HG03469 (cell line): ENCODE data around the gene RNF182.
"Not testable (repeated sequence)": the region's sequence is repeated elsewhere in the genome, so short reads cannot be mapped to it uniquely, and the experiment has no call there.

Experiments used
- ATAC-seq: cut with Tn5 transposase; IDR thresholded peaks from one replicate; pipeline ENCODE4 v1.9.1; 2021; ENCODE audit warnings: mild to moderate bottlenecking, moderate library complexity, moderate number of reproducible peaks; ENCODE audit not compliant: unreplicated experiment

Gene RNF182

GRCh38 chr6:13952101-13952500 is 27.3 kb downstream of the RNF182 start:
- ATAC-seq: no peak

GRCh38 chr6:13953061-13953705 is 28.4 kb downstream of the RNF182 start:
- ATAC-seq: no peak

DNA sequence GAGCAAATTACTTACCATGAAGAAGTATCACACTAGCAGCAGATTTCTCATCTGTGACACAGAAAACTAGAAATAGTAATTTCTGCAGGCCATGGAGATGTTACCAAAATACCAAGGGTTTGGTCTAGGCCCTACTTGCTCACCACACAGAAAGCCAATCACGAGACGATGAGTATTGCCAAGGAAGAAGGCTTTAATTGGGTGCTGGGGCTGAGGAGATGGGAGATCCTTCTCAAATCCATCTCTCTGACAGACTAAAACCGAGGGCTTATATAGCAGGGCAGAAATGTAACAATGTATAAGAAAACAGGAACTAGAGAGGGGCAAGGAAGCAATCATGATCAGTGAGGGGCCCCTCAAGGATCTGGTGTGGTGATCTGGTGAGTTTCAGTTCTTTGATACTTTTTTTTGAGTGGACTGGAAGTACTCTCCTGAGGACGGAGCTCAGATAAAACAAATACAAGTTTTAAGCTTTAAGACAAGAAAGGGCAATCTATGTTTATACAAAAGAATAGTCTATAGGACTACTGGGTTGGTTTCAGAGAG is 40.9 kb downstream of the RNF182 start:
- no peak for ATAC-seq

GRCh38 chr6:13971303-13971702 is 46.6 kb downstream of the RNF182 start:
- ATAC-seq: no peak

GRCh38 chr6:13972602-13973001 is 47.9 kb downstream of the RNF182 start:
- not testable (repeated sequence) for ATAC-seq

DNA sequence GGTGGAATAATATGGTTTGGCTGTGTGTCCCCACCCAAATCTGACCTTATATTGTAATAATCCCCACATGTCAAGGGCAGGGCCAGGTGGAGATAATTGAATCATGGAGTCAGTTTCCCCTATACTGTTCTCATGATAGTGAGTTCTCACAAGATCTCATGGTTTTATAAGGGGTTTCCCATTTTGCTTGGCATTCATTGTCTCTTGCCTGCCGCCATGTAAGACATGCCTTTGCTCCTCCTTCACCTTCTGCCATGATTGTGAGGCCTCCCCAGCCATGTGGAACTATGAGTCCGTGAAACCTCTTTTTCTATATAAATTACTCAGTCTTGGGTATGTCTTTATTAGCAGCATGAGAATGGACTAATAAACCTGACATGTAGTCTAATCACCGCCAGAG is 48.7 kb downstream of the RNF182 start:
- ATAC-seq: not testable (repeated sequence)

- no peak for ATAC-seq
Measured at GRCh38 chr6:13978102-13978640, 53.4 kb downstream of the RNF182 start.

DNA sequence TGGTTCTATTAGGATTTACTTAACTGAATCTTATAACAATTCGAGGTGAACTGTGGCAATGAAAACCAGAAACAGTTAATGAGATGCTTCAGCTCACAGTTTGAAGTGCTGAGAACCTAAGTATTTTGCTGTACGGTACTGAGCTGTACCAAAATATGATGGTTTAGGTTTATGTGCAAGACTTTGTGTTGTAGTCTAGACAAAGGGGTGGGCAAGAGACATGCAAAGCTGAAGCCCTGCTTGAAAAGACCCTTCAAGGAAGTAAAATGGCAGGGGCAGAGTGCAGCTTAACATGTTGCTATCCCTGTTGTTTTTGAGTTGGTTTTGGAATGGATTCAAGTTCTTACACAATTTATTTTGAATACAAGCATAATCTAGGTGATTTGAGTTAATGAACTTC is 54.0 kb downstream of the RNF182 start:
- ATAC-seq: no peak

DNA sequence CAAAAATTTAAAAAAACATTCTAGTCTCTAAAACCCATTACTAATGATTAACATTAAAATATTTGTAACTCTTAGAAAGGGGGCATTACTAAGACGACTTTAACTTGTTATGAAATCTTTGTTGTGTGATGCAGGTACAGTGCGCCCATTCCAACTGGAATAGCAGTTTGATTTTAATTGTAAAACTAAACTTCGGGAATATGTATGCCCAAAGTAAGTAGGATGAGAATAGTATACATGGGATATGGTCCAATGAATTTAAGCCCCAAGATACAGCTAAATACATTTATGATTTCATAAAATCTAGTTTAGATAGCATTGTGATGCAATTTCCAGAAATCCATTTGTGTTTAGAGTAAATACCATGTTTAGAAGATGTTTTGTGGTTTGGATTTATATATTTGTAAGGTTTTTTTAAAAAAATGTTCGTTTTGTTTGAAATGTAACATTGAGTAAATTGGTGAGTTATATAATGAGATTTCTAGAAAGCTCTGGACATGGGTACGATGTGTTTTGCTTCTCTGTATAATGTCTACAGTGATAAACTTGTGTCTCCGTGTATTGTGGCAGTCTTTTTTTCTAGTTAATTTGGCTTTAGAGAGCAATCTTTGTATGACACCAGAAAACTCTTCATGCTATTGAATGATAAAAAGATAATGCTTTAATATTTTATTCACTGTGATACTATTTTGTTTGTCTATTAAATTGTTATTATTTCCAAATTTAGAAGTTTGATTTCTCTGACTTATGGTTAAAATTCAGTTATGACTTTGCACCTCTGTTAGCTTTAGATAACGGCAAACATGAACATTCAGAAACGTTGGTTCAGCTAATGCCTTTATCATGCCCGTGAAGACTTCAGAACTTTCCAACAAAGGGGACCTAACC is 54.8 kb downstream of the RNF182 start:
- no peak for ATAC-seq

- ATAC-seq: no peak
Measured at GRCh38 chr6:13980534-13980933, 55.8 kb downstream of the RNF182 start.

DNA sequence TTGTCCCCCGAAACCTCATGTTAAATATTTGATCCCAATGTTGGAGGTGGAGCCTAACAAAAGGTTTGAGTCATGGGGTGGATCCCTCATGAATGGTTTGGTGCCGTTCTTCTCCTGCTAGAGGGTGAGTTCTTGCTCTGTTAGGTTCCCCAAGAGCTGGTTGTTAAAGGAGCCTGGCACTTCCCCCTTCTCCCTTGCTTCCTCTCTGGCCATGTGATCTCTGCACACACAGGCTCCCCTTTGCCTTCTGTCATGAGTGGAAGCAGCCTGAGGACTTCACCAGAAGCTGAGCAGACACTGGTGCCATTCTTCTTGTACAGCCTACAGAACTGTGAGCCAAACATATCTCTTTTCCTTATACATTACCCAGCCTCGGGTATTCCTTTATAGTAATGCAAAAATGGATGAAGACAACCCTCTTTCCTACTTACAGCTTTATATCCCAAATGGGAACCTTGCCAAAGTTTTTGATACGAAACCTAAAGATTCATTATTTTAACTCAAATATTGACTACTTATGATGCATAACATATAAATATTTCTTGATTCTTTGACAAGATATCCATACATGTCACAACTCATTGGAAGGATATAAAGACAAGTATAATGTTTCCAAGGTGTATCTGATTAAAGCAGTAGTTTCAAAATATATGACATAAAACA is 61.0 kb downstream of the RNF182 start:
- ATAC-seq: no peak

DNA sequence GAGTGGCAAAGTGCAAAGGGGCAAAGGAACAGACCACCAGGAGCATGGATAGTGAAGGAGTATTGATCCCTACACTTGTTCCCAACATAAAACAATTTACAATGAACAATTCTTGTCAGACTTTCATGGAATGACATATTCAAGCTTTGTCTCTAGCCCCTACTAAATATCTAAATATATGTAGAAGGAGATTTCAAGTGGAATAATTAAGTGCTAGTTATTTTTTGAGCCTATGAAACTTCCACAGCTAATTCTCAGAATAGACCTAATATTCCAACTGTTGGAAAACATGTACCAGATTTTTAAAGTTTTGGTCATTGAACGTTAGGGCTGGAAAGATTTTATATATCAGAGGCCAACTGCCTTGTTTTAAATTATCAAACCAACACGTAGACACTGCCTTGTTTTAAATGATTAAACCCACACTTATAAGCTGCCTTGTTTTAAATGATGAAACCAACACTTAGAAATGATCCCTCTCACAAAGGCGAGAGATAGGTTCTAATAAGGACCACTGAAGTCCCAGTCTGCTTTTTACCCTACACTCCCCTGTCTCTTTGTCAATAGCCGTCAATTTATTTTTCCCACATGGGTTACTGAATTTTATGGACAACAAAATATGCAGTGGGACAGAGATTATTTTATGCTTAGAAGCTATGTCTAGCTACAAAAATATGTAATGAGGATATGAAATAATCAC is 62.1 kb downstream of the RNF182 start:
- ATAC-seq: no peak

DNA sequence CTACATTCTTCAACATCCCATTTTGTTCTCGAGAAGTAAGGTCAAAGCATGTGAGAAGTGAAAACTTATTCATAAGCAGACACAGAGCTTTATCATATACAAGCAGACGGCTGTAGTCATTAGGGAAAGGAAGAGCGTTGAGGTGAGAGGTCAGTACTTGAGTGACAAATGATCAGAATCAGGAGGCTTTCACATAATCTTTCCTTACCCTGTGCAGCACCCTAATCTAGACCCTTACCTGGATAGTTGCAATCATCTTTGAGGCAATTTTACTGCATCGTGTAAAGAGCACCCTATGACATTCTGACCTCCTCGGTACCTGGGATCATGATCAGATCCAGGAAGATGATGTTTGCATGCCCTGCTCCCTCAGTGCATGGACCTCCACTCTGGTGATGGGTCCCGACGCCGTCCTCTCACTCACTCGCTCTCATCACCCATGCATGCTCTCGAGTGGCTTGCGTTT is 62.7 kb downstream of the RNF182 start:
- no peak for ATAC-seq

DNA sequence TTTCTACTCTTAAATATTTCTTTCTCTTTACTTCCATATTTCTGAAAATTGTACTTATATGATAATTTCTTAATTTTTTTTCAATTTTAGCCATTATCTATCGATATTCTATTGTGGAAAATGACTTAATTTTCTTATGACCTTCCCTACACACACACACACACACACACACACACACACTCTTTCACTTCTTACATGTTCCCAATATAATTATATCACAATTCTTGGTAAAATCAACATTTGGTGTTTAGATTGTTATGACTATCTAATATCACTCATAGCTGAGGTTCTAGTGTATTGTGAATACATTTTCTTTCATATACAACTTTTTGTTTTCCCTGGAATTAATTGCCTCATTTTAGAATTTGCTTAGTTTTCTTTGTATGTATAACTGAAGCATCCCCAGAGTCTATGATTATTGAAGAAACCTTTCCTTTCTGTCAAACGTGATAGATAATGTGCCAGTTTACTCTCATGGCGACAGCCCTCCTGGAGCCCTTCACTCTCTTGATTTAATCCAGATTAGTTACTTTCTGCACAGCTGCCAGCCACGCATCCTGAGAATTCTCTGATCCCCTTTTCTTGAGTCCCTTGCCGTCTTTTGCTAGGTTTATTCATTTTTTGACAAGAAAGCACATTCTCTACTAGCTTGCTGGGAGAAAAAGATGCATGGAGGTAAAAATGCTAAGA is 63.4 kb downstream of the RNF182 start:
- no peak for ATAC-seq

- no peak for ATAC-seq
Measured at GRCh38 chr6:13988908-13989307, 64.2 kb downstream of the RNF182 start.

DNA sequence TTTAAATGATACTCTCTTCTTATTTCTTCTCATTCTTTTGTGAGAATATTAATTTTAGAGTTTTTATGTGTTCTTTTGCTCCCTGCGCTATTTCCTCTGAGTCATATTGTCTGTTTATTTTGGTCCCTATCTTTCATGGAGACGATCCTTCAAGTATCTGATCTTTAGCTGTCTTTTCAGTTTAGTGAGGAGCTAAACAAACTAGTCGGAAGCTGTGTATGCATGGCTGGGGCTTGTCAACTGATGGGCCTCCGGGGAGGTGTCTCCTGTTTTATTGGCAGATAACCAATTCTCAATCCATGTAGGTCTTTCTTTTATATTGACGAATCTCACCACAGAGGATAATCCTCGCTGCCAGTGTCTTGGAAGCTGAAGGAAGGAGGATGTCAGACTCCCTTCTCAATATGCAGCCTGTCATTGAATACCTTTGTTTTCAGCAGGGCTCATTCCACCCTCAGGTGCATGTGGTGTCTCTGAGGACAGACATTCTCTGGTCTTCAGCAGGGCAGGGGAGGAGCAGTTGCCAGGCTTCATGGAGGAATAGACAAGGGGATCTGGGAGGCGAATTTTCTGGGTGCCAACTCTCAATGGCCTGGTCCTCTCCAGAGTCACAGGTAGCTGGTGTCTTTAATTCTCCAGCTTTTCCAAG is 64.9 kb downstream of the RNF182 start:
- ATAC-seq: no peak

DNA sequence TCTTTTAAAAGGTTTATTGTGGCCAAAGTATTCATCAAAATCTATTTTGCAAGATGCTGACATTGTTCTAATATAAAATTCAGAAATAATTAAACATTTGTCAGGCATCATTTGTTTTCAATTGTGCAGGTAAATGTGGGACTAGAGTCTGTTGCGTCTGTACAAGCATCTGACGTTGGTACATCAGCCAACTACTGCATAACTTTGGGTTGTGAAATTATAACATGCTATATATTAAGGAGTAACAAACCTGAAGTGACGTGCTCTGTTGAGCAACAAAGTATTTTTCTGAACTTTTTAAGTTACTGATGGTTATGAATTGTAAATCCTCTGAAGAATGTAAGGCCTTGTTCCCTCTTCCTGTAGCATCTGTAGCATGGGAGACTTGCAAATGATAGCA is 66.0 kb downstream of the RNF182 start:
- no peak for ATAC-seq

- no peak for ATAC-seq
Measured at GRCh38 chr6:13991393-13991792, 66.6 kb downstream of the RNF182 start.

GRCh38 chr6:13992417-13993055 is 67.8 kb downstream of the RNF182 start:
- no peak for ATAC-seq
